NB4 (cell line): ENCODE measurements around the gene SSBP1.
A peak's percentile ranks its signal among the peaks of the same experiment; 100 is the strongest.

ENCODE experiments used
- DNase-seq: peaks from one replicate; pipeline ENCODE4 v3.0.0; 2010; ENCODE audit warnings: low read depth
- H3K4me3 ChIP-seq: one replicate; pipeline ENCODE4 v1.5.1; 2011; ENCODE audit warnings: mild to moderate bottlenecking, low read depth, low read length, moderate library complexity
- CTCF ChIP-seq: IDR thresholded peaks from one replicate; pipeline ENCODE4 v1.5.1; 2012; ENCODE audit warnings: low read depth, low read length
- MAX ChIP-seq: IDR thresholded peaks from 2 replicates; pipeline ENCODE4 v1.6.1; 2011; ENCODE audit warnings: low read depth, low read length
- MYC ChIP-seq: IDR thresholded peaks from 2 replicates; pipeline ENCODE4 v1.6.1; 2011; ENCODE audit warnings: low read depth, low read length
- POLR2A ChIP-seq: IDR thresholded peaks from 2 replicates; pipeline ENCODE4 v1.6.1; 2011; ENCODE audit warnings: mild to moderate bottlenecking; ENCODE audit not compliant: insufficient read length; ENCODE audit errors: extremely low read depth

The SSBP1 gene

GRCh38 chr7:141696348-141696747 lies 41.8 kb upstream of the SSBP1 start:
- H3K4me3 ChIP-seq = no peak overlapping the region
- no peak for DNase-seq
- TF ChIP-seq CTCF = no peak
- TF ChIP-seq MAX = no peak
- no peak for TF ChIP-seq POLR2A
- no peak for TF ChIP-seq MYC

DNA sequence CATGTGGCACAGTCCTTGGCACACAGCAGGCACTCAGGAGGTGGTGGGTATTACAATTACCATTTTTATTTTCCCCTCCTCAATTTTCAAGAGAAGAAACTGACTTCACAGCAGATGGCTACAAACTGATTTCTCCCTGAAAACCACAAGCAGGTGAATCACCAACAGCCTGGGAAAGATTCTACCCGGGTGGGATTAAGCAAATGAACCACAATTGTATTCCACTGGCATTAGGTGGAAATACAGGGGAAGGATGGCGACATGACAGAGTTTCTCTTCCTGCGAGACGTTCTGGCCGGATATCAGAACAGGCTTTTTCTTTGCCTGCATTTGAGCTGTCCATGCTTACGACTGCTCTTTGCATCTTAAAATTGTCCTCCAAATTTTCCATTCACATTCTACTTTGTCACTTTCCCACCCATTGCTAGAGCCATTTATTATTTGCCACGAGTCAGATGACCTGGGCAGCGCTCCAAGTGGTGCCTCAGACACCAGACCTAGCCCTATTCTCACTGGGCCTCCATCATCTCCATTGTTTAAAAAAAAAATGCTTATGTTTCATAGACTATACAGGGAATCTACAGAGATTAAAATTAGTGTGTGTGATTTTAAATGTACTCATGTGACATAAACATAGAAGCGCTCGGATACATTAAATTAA lies 40.8 kb upstream of the SSBP1 start:
- DNase-seq = no peak
- TF ChIP-seq POLR2A (no peak), CTCF (no peak), MAX (no peak), MYC (no peak)
- no peak overlapping the region for H3K4me3 ChIP-seq

DNA sequence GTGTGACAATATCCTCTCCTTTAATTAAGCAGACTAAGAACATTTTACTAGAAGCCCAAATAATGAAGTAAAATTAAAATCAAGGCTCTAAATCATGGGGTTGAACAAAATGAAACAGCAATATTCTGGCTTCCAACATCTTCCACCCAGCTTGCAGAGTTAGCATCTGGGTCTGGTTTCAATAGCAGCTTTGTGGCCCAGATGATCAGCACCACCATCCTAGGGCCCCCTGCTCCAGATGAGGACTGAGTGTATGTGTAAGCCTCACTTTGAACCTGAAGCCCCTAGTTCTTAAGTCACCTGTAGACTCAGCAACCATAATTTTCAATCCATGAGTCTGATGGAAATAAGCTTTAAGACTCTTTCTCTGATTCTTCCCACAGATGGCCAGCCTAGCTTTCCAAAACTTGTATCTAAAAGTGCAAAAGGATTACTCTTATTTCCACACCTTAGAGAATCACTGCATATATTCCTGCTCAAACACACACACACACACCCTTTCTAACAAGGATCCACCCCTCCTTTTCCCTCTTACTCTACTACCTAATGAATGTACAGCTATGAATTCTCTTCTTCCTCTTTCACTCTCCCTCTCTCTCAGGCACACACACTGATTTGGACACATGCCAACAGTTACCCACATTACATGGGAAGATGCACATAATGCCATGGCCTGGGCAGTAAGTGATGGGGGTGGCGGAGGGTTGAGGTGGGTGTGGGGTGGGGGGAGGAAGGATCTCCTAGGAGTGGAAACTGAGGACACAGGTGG lies 39.7 kb upstream of the SSBP1 start:
- DNase-seq = peak; percentile 40
- TF ChIP-seq POLR2A (no peak), MYC (no peak), CTCF (no peak)
- H3K4me3 ChIP-seq = no peak overlapping the region

DNA sequence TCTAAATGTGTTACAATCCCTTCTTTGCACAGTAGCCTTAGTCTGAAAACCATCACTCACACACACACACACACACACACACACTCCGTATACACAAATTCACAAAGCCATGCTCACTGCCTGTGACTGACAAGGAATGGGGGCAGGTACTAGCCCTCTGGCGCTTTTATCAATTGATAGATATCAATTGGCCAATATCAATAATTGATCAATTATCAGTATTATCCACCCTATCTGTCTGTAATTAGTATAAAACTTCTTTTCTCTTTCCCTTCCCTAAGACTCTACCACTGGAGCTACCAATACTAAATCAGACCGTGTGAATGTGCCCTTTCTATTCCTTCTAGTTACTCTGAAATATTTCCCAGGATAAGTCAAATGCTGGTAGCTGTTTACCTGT lies 38.3 kb upstream of the SSBP1 start:
- H3K4me3 ChIP-seq = no peak overlapping the region
- no peak for DNase-seq
- TF ChIP-seq MAX = no peak
- TF ChIP-seq MYC = no peak
- no peak for TF ChIP-seq CTCF
- no peak for TF ChIP-seq POLR2A

DNA sequence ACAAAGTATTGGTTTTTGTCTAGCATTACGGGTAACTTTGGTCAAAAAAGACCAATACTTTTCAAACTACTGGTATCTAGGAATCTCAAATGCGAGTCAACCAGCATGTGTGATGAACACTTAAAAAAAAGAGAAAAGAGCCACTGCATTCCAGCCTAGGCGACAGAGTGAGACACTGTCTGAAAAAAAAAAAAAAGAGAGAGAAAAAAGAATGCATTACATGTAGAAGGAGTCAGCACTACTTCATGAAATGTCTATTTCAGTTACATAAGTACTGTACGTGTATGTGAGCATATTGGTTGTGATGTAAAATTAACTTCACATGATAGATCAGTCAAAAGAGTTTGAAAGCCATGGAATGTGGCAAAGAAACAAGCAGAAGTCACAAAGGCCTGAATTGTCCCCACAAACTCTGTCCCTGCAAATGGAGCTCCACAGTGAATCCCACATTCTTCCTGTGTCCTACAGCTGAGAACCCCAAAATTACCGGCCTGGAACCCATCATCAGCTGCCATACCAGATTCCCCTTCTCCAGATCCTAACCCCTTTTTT lies 37.8 kb upstream of the SSBP1 start:
- H3K4me3 ChIP-seq = no peak overlapping the region

More for the DNA sequence above, 37.8 kb upstream of the SSBP1 start:
- TF ChIP-seq CTCF (no peak), MAX (no peak), MYC (no peak), POLR2A (no peak)
- DNase-seq = no peak
